ENCODE results near the gene MAD1L1. TPM values are rescaled to one million over a fixed set of nuclear protein-coding genes. Genes with fewer than 3 reads are reported as not detected.

MAD1L1 gene
- total and polyA plus RNA-seq, 2 of the 8 experiments (the other 6 are each of a cell fraction or from before 2014, with no cell fraction given) = 40.4 to 44.6 TPM

GRCh38 chr7:1950066-1950451 lies 282.7 kb downstream of the MAD1L1 start (continued):
- TF ChIP-seq CTBP2 (IDR thresholded peaks at IDR 0.05; ENCODE audit: borderline replicate concordance, insufficient read depth, insufficient read length, low read length) = no peak
